Stomach (tissue), 4 donors: Measurements from ENCODE around the gene SIGLEC11.

Experiments
- EP300 ChIP-seq: sonication (generic); formaldehyde crosslinking; IDR thresholded peaks from one replicate; pipeline ENCODE4 v1.6.1; 2017; ENCODE audit warnings: antibody characterized with exemption
- POLR2AphosphoS5 ChIP-seq, 3 donors: sonication (generic); formaldehyde crosslinking; IDR thresholded peaks; one replicate each; pipeline ENCODE4 v1.6.1; 2016; ENCODE audit warnings: antibody characterized with exemption in 3 of 3

GRCh38 chr19:49972841-49973240, 11.9 kb upstream of the SIGLEC11 start:
- TF ChIP-seq POLR2AphosphoS5 (IDR thresholded peaks at IDR 0.05) (no peak), EP300 (no peak)
